Kidney (tissue), 14 donors: ENCODE results near the gene MRPL4. TPM values are rescaled to one million over a fixed set of nuclear protein-coding genes. Genes with fewer than 3 reads are reported as not detected.

Experiments
- DNase-seq, 5 donors: peaks; one replicate each; pipeline ENCODE4 v3.0.0-alpha.2; 2013 to 2020
- FAIRE-seq: peaks from 2 replicates; lab custom pipeline; 2012; peaks lifted over from hg19 to GRCh38; lab: Jason Lieb, UNC
- H3K27ac ChIP-seq, 2 donors: one replicate each; pipeline ENCODE4 v1.7.0; 2013; ENCODE audit warnings: low read depth in 2 of 2, low read length in 2 of 2, inconsistent platforms in 1 of 2
- H3K27me3 ChIP-seq: one replicate; pipeline ENCODE4 v1.7.1; 2013; ENCODE audit warnings: low read length, inconsistent platforms; ENCODE audit not compliant: control insufficient read depth, insufficient read depth
- H3K36me3 ChIP-seq, 3 donors: one replicate each; pipeline versions ENCODE4 v1.7.0 to v1.7.1; 2013; ENCODE audit warnings: low read length in 3 of 3, control low read depth in 1 of 3, inconsistent platforms in 1 of 3; ENCODE audit not compliant: insufficient read depth in 3 of 3, control insufficient read depth in 2 of 3
- H3K4me1 ChIP-seq, 3 donors: one replicate each; pipeline versions ENCODE4 v1.7.0 to v1.7.1; 2013; ENCODE audit warnings: low read length in 3 of 3, inconsistent platforms in 1 of 3, low read depth in 1 of 3; ENCODE audit not compliant: control insufficient read depth in 2 of 3, insufficient read depth in 2 of 3
- H3K4me3 ChIP-seq, 3 donors: one replicate each; pipeline versions ENCODE4 v1.7.0 to v1.8.1; 2013; ENCODE audit warnings: low read length in 3 of 3, control low read depth in 1 of 3, inconsistent platforms in 1 of 3
- H3K9ac ChIP-seq, 3 donors: one replicate each; pipeline versions ENCODE4 v1.7.0 to v1.7.1; 2013; ENCODE audit warnings: low read length in 3 of 3, control low read depth in 1 of 3, inconsistent platforms in 1 of 3
- H3K9me3 ChIP-seq, 3 donors: one replicate each; pipeline versions ENCODE4 v1.7.0 to v1.7.1; 2013; ENCODE audit warnings: low read length in 3 of 3, control low read depth in 1 of 3, inconsistent platforms in 1 of 3; ENCODE audit not compliant: control insufficient read depth in 2 of 3, insufficient read depth in 1 of 3
- intact Hi-C: fragments of 100-400 bp; cut with DNase I; formaldehyde crosslinking; loops from one replicate; pipeline ENCODE4 v1.11.1; 2022
- polyA plus RNA-seq: library from polyadenylated mRNA; stranded (reverse); fragments of 350-450 nt; fragmentation: Illumina TruSeq; extraction: RNeasy Lipid Tissue Mini Kit (QIAGEN cat#74804); gene quantifications from one replicate; pipeline ENCODE4 v1.2.3, GENCODE V29; 2014; ENCODE audit warnings: low read depth, low replicate concordance; ENCODE audit not compliant: insufficient read depth
- total RNA-seq: library from RNA; stranded (reverse); fragmentation: NEBNext Ultra II Directional; extraction: Animal tissue kit (Norgen Biotek cat#: 25700); gene quantifications from one replicate; pipeline ENCODE4 v1.2.1, GENCODE V29; 2021
- TF ChIP-seq, protein P1 (sequence below): IDR thresholded peaks from 3 replicates; pipeline ENCODE4 v1.5.1; 2012; ENCODE audit warnings: mild to moderate bottlenecking, moderate library complexity, borderline replicate concordance; ENCODE audit not compliant: insufficient read depth; ENCODE audit errors: extremely low read depth
- donor health status: control.
- donor health status: control.
- donor health status: control.
- donor health status: control.
- donor health status: control.
- donor health status: DM: yes; HTN: yes; CAD: no.
- donor health status: Normal renal cell carcinoma (clear cell type).

Gene MRPL4
- total and polyA plus RNA-seq, 2 donors from 2014 or later = 44.8 to 102 TPM

DNA sequence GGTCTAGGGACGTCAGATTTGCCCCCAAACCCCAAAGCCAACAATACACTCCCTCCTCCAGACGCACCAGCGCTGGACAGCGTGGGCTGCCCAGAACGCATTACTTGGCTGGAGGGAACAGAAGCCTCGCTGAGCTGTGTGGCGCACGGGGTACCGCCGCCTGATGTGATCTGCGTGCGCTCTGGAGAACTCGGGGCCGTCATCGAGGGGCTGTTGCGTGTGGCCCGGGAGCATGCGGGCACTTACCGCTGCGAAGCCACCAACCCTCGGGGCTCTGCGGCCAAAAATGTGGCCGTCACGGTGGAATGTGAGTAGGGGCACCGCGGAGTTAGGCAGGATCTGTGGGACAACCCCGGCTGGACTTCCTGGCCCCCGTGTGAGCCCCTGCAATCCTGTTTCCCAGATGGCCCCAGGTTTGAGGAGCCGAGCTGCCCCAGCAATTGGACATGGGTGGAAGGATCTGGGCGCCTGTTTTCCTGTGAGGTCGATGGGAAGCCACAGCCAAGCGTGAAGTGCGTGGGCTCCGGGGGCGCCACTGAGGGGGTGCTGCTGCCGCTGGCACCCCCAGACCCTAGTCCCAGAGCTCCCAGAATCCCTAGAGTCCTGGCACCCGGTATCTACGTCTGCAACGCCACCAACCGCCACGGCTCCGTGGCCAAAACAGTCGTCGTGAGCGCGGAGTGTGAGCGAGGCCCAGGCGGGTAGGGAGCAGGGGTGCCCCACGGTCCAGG is 41.8 kb downstream of the MRPL4 start:
- no peak overlapping the region for H3K27ac ChIP-seq
- H3K36me3 ChIP-seq = no peaks in the 10 kb centered on the region
- no peak for DNase-seq
- intact Hi-C loops = no loop called here
- H3K27me3 ChIP-seq = peaks cover 51% of the 10 kb centered on the region
- H3K4me1 ChIP-seq = peaks cover 0 to 40% (median 3%) of the 10 kb centered on the region in 3 donors
- FAIRE-seq = no peak
- no peaks in the 10 kb centered on the region for H3K9me3 ChIP-seq
- H3K4me3 ChIP-seq = no peak overlapping the region
- H3K9ac ChIP-seq = no peak overlapping the region
- TF ChIP-seq, protein P1, sequence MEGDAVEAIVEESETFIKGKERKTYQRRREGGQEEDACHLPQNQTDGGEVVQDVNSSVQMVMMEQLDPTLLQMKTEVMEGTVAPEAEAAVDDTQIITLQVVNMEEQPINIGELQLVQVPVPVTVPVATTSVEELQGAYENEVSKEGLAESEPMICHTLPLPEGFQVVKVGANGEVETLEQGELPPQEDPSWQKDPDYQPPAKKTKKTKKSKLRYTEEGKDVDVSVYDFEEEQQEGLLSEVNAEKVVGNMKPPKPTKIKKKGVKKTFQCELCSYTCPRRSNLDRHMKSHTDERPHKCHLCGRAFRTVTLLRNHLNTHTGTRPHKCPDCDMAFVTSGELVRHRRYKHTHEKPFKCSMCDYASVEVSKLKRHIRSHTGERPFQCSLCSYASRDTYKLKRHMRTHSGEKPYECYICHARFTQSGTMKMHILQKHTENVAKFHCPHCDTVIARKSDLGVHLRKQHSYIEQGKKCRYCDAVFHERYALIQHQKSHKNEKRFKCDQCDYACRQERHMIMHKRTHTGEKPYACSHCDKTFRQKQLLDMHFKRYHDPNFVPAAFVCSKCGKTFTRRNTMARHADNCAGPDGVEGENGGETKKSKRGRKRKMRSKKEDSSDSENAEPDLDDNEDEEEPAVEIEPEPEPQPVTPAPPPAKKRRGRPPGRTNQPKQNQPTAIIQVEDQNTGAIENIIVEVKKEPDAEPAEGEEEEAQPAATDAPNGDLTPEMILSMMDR = no peak

DNA sequence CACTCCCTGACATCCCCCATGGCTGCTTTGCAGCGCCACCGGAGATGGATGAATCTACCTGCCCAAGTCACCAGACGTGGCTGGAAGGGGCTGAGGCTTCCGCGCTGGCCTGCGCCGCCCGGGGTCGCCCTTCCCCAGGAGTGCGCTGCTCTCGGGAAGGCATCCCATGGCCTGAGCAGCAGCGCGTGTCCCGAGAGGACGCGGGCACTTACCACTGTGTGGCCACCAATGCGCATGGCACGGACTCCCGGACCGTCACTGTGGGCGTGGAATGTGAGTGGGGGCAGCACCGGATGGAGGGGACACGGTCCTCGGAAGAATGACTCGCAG is 42.3 kb downstream of the MRPL4 start:
- peak in 2 of 5 donors; percentile 27 to 46 for DNase-seq
- FAIRE-seq = no peak
- H3K4me3 ChIP-seq = no peak overlapping the region
- H3K27me3 ChIP-seq = peaks cover 46% of the 10 kb centered on the region
- TF ChIP-seq, protein P1 = no peak
- peaks cover 0 to 36% (median 3%) of the 10 kb centered on the region in 3 donors for H3K4me1 ChIP-seq
- intact Hi-C loops = no loop called here
- H3K36me3 ChIP-seq = no peaks in the 10 kb centered on the region
- H3K9ac ChIP-seq = no peak overlapping the region
- H3K9me3 ChIP-seq = no peaks in the 10 kb centered on the region
- H3K27ac ChIP-seq = no peak overlapping the region

DNA sequence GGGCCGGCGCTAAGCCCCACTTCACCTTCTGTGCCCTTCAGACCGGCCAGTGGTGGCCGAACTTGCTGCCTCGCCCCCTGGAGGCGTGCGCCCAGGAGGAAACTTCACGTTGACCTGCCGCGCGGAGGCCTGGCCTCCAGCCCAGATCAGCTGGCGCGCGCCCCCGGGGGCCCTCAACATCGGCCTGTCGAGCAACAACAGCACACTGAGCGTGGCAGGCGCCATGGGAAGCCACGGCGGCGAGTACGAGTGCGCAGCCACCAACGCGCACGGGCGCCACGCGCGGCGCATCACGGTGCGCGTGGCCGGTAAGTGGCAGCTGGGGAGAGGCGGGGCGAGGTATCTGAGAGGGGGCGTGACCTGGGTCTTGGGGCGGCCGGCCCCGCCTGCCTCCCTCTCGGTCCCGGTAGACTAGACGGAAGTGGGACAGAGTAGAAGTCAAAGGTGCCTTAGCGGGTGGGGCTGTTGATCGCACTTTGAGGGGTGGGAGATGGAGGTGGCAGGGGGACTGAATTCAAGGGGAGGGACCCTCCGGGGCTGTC is 43.4 kb downstream of the MRPL4 start:
- Histone ChIP-seq H3K27ac (no peak overlapping the region), H3K27me3 (peaks cover 44% of the 10 kb centered on the region)

More for the DNA sequence above, 43.4 kb downstream of the MRPL4 start:
- no peak for FAIRE-seq
- no peaks in the 10 kb centered on the region for H3K9me3 ChIP-seq
- peak in 1 of 5 donors; percentile 26 for DNase-seq
- intact Hi-C loops = no loop called here
- TF ChIP-seq, protein P1 = no peak
- peaks cover 0 to 36% (median 3%) of the 10 kb centered on the region in 3 donors for H3K4me1 ChIP-seq
- no peak overlapping the region for H3K4me3 ChIP-seq
- H3K9ac ChIP-seq = no peak overlapping the region
- H3K36me3 ChIP-seq = no peaks in the 10 kb centered on the region
